ACHN (cell line): Measurements from ENCODE around the gene DDX1.

ENCODE experiments used
- DNase-seq: peaks from one replicate; pipeline ENCODE4 v3.0.0-alpha.2; 2015
- in situ Hi-C: cut with HindIII; loops from 2 replicates; pipeline ENCODE4 v1.10.0; 2017; ENCODE audit warnings: low sequenced_read_pairs, low pct_ligation_motif_present, low pct_unique_long_range_greater_than_20kb

DDX1 gene

DNA sequence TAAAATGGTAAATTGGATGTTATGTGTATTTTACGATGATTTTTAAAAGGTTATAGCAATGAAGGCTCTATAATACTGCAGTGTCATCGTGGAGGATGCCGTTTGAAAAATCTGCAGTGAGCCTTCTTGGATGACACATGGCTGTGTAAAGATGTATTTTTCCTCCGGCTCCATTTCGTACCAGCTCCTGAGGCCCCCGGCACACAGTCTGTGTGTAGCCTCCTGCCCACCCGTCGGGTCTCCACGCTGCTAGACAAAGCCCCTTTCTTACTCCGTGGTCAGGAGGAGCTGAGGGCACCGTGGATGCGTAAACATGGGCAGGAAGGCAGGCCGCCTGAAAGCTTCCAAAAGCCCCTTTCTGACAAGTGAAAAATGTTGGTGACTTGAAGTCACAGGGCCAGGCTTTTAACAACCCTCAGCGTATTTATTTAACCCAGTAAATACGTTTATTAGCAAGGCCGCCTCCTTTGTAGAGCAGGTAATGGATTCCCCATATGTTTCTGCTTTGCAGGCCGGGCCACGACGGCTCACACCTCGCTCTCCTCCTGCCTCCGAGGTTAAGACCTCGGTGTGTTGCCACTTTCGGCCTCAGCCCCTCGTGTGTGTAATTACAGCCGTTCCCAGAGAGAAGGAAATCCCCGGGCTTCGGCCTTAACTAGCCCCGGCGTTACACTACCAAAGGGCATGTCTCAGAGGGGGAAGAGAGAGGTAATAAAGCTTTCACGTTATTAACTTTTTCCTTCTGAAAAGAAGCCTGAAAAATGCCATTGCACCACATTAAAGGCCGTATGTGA is 72.8 kb downstream of the DDX1 start:
- no peak for DNase-seq
- in situ Hi-C loops, result no loop called here

- no peak for DNase-seq
- in situ Hi-C loops, result no loop called here
Measured at GRCh38 chr2:15665067-15665942, 73.6 kb downstream of the DDX1 start.

- no peak for DNase-seq
- in situ Hi-C loops, result no loop called here
Measured at GRCh38 chr2:15665943-15666460, 74.3 kb downstream of the DDX1 start.

DNA sequence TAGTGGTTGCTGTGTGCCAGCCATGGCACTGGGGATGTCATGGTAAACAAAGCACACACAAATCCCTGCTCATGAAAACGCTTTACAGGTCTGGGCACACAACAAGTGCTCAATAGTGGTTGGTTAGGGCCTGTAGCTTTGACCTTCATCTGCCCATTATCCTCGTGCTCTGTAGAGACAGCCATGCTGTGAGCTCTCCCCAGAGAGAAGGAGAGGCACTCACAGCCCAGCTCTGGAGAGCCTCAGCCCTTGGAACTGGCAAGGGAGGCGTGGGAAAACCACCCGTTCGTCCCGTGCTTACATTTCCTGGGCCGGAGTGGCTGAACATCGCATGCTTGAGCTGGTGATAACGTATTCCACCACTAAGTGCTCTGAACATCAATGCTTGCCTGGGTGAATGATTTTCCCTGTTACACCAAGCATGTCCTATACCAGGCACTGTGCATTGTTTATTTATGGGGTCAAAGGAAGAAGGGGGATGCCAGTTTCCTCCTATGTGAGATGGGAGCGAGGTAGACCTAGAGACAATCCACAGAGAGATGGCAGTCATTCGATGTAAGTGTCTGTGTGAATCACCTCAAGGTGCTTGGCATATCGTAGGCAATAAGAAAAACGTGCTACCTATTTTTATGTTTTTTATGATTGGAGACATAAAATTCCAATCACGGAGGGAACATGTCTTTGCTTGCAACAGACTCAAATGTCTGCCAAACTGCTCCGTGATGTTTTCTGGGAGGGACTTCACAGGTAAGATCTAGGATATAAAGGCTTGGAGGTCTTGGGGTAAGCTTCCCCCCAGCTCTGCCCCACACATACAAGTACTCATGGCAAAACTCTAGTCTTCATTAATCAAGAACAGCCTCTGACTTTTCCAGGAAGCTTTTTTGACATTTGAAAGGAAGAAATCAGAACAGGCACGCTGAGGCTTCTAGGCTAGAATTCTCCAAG is 75.5 kb downstream of the DDX1 start:
- in situ Hi-C loops, result no loop called here
- DNase-seq, result no peak

- in situ Hi-C loops, result no loop called here
- no peak for DNase-seq
Measured at GRCh38 chr2:15667809-15668556, 76.3 kb downstream of the DDX1 start.

- in situ Hi-C loops, result no loop called here
- DNase-seq, result no peak
Measured at GRCh38 chr2:15668611-15669305, 77.1 kb downstream of the DDX1 start.

- in situ Hi-C loops, result no loop called here
- DNase-seq, result no peak
Measured at GRCh38 chr2:15669375-15669910, 77.8 kb downstream of the DDX1 start.

DNA sequence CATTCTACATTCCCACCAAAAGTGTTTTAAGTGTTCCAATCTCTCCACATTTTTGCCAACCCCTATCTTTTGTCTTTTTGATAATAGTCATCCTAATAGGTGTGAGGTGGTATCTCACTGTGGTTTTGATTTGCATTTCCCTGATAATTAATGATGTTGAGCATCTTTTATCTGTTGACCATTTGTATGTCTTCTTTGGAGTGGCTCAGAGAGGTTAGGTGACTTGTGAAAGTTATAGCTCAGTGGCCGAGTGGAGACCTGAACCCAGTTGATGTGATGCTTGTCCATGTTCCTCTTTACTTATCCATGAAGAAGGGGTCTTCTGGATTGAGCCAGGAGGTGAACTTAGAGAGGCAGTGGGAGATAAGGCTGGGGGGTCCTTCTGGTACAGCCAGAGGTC is 78.8 kb downstream of the DDX1 start:
- DNase-seq, result no peak
- in situ Hi-C loops, result no loop called here

- DNase-seq, result no peak
Measured at GRCh38 chr2:15670981-15671380, 79.3 kb downstream of the DDX1 start.

DNA sequence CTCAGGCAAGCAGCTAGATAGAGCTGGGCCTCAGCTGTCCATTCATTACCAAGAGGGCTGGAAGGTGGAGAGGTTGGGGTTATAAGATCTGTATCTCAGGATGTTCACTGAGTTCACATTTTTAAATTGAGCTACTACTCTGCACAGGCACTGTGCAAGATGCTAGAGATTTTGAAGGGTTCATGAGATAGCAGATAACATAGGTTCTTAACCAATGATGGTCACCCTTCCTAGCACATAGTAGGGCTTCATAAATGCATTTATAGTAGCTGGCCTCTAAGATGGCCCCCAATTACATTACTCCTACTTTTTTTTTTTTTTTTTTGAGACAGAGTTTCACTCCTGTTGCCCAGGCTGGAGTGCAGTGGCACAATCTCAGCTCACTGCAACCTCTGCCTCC is 79.7 kb downstream of the DDX1 start:
- in situ Hi-C loops, result no loop called here
- no peak for DNase-seq

More at GRCh38 chr2:15670981-15671380, 79.3 kb downstream of the DDX1 start:
- in situ Hi-C loops, result no loop called here

DNA sequence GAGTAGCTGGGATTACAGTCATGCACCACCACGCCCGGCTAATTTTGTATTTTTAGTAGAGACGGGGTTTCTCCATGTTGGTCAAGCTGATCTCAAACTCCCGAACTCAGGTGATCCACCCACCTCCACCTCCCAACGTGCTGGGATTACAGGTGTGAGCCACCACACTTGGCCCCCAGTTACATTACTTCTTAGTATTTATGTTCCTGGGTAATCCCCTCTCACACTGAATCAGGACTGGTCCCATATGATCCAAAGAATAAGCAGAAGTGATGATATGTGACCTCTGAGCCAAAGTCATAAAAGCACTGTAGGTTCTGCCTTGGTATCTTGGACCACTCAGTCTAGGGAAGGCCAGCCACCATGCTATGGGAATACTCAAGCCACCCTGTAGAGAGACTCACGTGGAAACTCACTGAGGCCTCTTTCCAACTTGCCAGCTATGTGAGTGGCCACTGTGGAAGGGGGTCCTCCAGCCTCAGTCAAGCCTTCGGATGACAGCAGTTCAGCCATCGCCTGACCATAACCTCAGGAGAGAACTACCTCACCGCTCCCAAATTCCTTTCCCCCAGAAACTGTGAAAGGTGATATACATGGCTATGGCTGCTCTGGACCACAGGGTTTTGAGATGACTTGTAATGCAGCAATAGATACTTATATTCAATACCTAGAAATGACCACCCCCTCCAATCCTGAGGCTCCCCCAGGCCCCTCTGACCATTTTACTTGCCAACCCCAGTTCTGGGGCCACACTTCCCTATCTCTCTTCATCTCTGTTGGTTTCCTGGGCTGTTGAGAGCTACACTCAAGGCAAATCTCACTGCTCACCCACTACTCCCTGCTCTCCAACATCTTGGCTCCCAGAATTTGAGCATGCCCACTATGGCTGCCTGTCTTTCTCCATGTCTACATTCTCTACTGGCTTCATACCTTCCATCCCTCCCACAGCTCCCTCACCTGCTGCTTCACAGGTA is 80.5 kb downstream of the DDX1 start:
- in situ Hi-C loops, result no loop called here
- no peak for DNase-seq

GRCh38 chr2:15672961-15673918 is 81.6 kb downstream of the DDX1 start:
- no peak for DNase-seq
- in situ Hi-C loops, result no loop called here

GRCh38 chr2:15673919-15674636 is 82.4 kb downstream of the DDX1 start:
- peak; percentile 92 for DNase-seq
- in situ Hi-C loops, result no loop called here

GRCh38 chr2:15674637-15675455 is 83.2 kb downstream of the DDX1 start:
- peak; percentile 93 for DNase-seq
- in situ Hi-C loops, result no loop called here
